ENCODE data around the gene MYO3B.

GRCh38 chr2:170313347-170313991 is 135.5 kb downstream of the MYO3B start:
- TF ChIP-seq EZH2 (IDR thresholded peaks at IDR 0.05; ENCODE audit: borderline replicate concordance, low read depth, low read length, severe bottlenecking) (no peak), CTCF (IDR thresholded peaks at IDR 0.05; ENCODE audit: borderline replicate concordance, extremely low read depth, low read length, poor library complexity, severe bottlenecking) (no peak)

Measured in DND-41 (cell line).